ENCODE data around the gene CPT1C.

The CPT1C gene

GRCh38 chr19:49692147-49692506, 1.2 kb downstream of the CPT1C start:
- H3K4me3 ChIP-seq (ENCODE audit: low read depth, low read length): no peak overlapping the region
- DNase-seq (ENCODE audit: low read depth): no peak
- TF ChIP-seq, protein P1, sequence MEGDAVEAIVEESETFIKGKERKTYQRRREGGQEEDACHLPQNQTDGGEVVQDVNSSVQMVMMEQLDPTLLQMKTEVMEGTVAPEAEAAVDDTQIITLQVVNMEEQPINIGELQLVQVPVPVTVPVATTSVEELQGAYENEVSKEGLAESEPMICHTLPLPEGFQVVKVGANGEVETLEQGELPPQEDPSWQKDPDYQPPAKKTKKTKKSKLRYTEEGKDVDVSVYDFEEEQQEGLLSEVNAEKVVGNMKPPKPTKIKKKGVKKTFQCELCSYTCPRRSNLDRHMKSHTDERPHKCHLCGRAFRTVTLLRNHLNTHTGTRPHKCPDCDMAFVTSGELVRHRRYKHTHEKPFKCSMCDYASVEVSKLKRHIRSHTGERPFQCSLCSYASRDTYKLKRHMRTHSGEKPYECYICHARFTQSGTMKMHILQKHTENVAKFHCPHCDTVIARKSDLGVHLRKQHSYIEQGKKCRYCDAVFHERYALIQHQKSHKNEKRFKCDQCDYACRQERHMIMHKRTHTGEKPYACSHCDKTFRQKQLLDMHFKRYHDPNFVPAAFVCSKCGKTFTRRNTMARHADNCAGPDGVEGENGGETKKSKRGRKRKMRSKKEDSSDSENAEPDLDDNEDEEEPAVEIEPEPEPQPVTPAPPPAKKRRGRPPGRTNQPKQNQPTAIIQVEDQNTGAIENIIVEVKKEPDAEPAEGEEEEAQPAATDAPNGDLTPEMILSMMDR (IDR thresholded peaks at IDR 0.05; ENCODE audit: insufficient read depth, low read depth, low read length, missing control alignments): no peak

DNA sequence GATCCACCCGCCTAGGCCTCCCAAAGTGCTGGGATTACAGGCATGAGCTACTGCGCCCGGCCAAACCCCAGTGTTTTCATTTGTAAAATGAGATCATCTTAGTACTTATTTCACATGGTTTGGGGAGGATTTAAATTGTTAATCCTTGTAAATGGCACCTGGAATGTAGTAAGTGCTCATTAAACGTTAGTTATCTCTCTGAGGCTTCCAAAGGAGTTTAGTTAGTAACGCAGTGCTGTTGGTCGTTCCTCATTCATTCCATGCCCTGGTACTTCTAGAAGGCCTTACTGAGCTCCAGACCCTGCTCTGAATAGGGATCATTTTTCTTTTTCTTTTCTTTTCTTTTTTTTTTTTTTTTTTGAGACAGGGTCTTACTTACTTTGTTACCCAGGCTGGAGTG, 5.2 kb downstream of the CPT1C start:
- no peak for DNase-seq (ENCODE audit: low read depth)
- H3K4me3 ChIP-seq (ENCODE audit: low read depth, low read length): no peak overlapping the region
- TF ChIP-seq, protein P1 (IDR thresholded peaks at IDR 0.05; ENCODE audit: insufficient read depth, low read depth, low read length, missing control alignments): no peak

GRCh38 chr19:49696865-49697264, 5.9 kb downstream of the CPT1C start:
- TF ChIP-seq, protein P1 (IDR thresholded peaks at IDR 0.05; ENCODE audit: insufficient read depth, low read depth, low read length, missing control alignments): no peak
- no peak for DNase-seq (ENCODE audit: low read depth)
- no peak overlapping the region for H3K4me3 ChIP-seq (ENCODE audit: low read depth, low read length)

DNA sequence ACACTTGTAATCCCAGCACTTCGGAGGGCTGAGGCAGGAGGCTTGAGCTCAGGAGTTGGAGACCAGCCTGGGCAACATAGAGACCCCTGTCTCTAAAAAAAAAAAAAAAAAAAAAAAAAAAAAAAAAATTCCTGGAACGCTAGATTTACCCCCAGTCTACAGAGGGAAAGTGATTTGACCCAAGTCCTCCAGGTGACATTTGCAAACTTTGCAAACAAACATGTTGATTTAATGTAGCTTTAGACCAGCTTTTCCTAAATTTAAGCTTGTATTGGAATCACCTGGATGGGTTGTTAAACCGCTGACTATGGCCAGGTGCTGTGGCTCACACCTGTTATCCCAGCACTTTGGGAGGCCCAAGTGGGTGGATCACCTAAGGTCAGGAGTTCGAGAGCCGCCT, 8.4 kb downstream of the CPT1C start:
- TF ChIP-seq, protein P1 (IDR thresholded peaks at IDR 0.05; ENCODE audit: insufficient read depth, low read depth, low read length, missing control alignments): no peak
- DNase-seq (ENCODE audit: low read depth): no peak
- no peak overlapping the region for H3K4me3 ChIP-seq (ENCODE audit: low read depth, low read length)

DNA sequence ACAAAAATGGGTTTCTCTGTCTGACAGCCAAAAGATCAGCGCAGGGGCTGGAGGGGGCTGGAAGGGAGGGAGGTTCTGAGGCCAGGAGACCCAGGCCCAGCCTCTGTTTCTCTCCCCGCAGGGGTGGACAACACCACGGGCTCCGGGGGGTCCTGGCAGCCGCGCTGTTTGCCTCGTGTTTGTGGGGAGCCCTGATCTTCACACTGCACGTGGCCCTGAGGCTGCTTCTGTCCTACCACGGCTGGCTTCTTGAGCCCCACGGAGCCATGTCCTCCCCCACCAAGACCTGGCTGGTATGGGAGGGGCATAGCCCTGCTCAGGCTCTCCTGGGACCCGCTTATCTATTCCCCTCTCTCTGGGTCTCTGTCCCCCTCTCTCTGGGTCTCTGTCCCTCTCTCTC, 9.6 kb downstream of the CPT1C start:
- TF ChIP-seq, protein P1 (IDR thresholded peaks at IDR 0.05; ENCODE audit: insufficient read depth, low read depth, low read length, missing control alignments): no peak
- H3K4me3 ChIP-seq (ENCODE audit: low read depth, low read length): no peak overlapping the region
- no peak for DNase-seq (ENCODE audit: low read depth)

GRCh38 chr19:49701271-49701786, 10.4 kb downstream of the CPT1C start:
- no peak for DNase-seq (ENCODE audit: low read depth)
- TF ChIP-seq, protein P1 (IDR thresholded peaks at IDR 0.05; ENCODE audit: insufficient read depth, low read depth, low read length, missing control alignments): no peak
- no peak overlapping the region for H3K4me3 ChIP-seq (ENCODE audit: low read depth, low read length)

DNA sequence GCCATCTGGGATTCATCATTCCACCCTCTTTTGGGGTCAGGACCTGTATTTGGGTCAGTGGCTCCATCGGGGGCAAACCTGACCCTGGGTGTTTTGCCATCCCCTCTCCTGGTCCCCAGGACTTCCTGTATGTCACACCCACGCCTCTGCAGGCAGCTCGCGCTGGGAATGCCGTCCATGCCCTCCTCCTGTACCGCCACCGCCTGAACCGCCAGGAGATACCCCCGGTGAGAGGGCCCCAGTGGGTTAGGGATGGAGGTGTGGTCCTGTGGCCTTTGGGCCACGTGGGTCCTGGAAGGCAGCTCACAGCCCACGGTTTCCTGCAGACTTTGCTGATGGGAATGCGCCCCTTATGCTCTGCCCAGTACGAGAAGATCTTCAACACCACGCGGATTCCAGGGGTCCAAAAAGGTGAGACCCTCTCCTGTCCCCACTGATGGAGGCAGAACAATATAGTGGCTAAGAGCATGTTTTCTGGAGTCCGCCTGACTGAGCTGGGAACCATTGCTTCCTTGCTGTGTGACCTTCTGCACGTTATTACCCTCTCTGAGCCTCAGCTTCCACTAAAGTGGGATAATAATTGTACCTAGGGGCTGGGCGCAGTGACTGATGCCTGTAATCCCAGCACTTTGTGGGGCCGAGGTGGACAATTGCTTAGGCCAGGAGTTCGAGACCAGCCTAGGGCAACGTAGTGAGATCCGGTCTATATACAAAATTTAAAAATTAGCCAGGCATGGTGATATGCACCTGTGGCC, 14.1 kb downstream of the CPT1C start:
- H3K4me3 ChIP-seq (ENCODE audit: low read depth, low read length): no peak overlapping the region
- no peak for DNase-seq (ENCODE audit: low read depth)
- TF ChIP-seq, protein P1 (IDR thresholded peaks at IDR 0.05; ENCODE audit: insufficient read depth, low read depth, low read length, missing control alignments): no peak
